Testis (tissue), 3 donors: ENCODE results near the gene ZFP57. TPM values are rescaled to one million over a fixed set of nuclear protein-coding genes. Genes with fewer than 3 reads are reported as not detected.

ENCODE experiments used
- DNase-seq: peaks from one replicate; pipeline ENCODE4 v3.0.0-alpha.2; 2019
- H3K27ac ChIP-seq, 2 donors: fragments of 200-600 bp; sonication (generic); one replicate each; pipeline ENCODE4 v1.5.1; 2019
- H3K27me3 ChIP-seq: fragments of 200-600 bp; sonication (generic); one replicate; pipeline ENCODE4 v1.5.1; 2019
- H3K36me3 ChIP-seq: fragments of 200-600 bp; sonication (generic); one replicate; pipeline ENCODE4 v1.5.1; 2017; ENCODE audit warnings: low read depth; ENCODE audit errors: missing control alignments
- H3K4me1 ChIP-seq: fragments of 200-600 bp; sonication (generic); one replicate; pipeline ENCODE4 v1.5.1; 2019
- H3K4me3 ChIP-seq, 2 donors: fragments of 200-600 bp; sonication (generic); one replicate each; pipeline ENCODE4 v1.5.1; 2017 to 2019
- H3K9me3 ChIP-seq: fragments of 200-600 bp; sonication (generic); one replicate; pipeline ENCODE4 v1.5.1; 2017
- WGBS, 2 donors: methylation state at CpG; one replicate each; pipeline ENCODE4 v1.1.5; 2018; 5-methylcytosine and 5-hydroxymethylcytosine counted together
- intact Hi-C: fragments of 100-400 bp; cut with DNase I; formaldehyde crosslinking; loops from one replicate; pipeline ENCODE4 v1.15.1; 2023; ENCODE audit warnings: low total_unique reads
- polyA plus RNA-seq: library from polyadenylated mRNA; stranded (reverse); fragments of 350-450 nt; fragmentation: Illumina TruSeq; extraction: RNeasy Lipid Tissue Mini Kit (QIAGEN cat#74804); gene quantifications from one replicate; pipeline ENCODE4 v1.2.3, GENCODE V29; 2014; ENCODE audit warnings: low read depth, low replicate concordance; ENCODE audit not compliant: insufficient read depth
- small RNA-seq, 2 donors: library from RNA; depleted of rRNA; stranded (forward); fragments of <200 nt; gene quantifications; one replicate each; pipeline ENCODE3, GENCODE V24; 2016
- total RNA-seq, 2 donors: library from RNA; depleted of rRNA; stranded (reverse); fragments of >200 nt; gene quantifications; one replicate each; pipeline ENCODE4 v1.2.3, GENCODE V29; 2016
- TF ChIP-seq, protein P1 (sequence below), 3 experiments: fragments of 450-650 bp in 2 of 3; fragments of 200-600 bp in 1 of 3; sonication (generic) in 1 of 3; IDR thresholded peaks; one replicate each; pipeline ENCODE4 v1.5.1; 2016 to 2019; ENCODE audit warnings: antibody characterized with exemption in 3 of 3, mild to moderate bottlenecking in 2 of 3, moderate library complexity in 1 of 3

Gene ZFP57
- total and polyA plus RNA-seq, 3 donors from 2014 or later: 0.91 to 1.6 (median 1.4) TPM

DNA sequence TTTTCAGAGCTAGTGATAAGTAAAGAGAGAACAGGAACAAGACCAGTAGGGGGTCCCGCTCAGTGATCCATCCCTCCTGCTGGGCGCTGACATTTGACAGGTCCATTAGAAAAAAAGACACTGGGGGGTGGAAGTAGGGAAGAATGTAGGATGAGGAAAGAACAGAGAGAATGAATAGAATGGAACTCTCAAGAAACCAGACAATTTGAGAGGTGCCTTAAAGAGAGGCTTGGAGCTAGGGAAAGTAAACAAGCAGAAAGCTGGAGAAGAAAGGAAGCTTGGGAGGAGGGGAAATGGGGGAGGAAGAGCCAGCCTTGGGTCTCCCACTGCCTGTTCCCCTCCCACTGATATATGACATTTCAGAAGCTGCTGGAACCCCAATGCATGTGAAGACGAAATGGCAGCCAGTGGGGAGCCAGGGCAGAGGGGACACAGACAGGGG lies 56.4 kb downstream of the ZFP57 start:
- 77 to 83% methylated on average over 3 of the region's 3 CpGs for WGBS, 2 donors

More for the DNA sequence above, 56.4 kb downstream of the ZFP57 start:
- TF ChIP-seq, protein P1, sequence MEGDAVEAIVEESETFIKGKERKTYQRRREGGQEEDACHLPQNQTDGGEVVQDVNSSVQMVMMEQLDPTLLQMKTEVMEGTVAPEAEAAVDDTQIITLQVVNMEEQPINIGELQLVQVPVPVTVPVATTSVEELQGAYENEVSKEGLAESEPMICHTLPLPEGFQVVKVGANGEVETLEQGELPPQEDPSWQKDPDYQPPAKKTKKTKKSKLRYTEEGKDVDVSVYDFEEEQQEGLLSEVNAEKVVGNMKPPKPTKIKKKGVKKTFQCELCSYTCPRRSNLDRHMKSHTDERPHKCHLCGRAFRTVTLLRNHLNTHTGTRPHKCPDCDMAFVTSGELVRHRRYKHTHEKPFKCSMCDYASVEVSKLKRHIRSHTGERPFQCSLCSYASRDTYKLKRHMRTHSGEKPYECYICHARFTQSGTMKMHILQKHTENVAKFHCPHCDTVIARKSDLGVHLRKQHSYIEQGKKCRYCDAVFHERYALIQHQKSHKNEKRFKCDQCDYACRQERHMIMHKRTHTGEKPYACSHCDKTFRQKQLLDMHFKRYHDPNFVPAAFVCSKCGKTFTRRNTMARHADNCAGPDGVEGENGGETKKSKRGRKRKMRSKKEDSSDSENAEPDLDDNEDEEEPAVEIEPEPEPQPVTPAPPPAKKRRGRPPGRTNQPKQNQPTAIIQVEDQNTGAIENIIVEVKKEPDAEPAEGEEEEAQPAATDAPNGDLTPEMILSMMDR (IDR thresholded peaks at IDR 0.05): no peak
- H3K27ac ChIP-seq: no peak overlapping the region
- H3K27me3 ChIP-seq: no peaks in the 10 kb centered on the region
- no peaks in the 10 kb centered on the region for H3K9me3 ChIP-seq
- H3K36me3 ChIP-seq: no peaks in the 10 kb centered on the region
- intact Hi-C loops: no loop called here
- H3K4me1 ChIP-seq: peaks cover 6% of the 10 kb centered on the region
- no peak overlapping the region for H3K4me3 ChIP-seq
- no peak for DNase-seq

Small RNAs within 50 kb of the gene (small RNA-seq; reads per million reads assigned to genes)
- gene SUMO2P1: 0 to 0.09 reads per million in 2 donors

Other genes starting within 250 kb of the ZFP57 start
- under 1 TPM in 1 of 2 donors, not detected in 1; 0.31 TPM for gene OR10C1, start 241.8 kb downstream of the ZFP57 start, total RNA-seq
- not detected for gene OR10C1, start 241.8 kb downstream of the ZFP57 start, polyA plus RNA-seq
- under 1 TPM; 0.19 to 0.71 TPM for gene OR11A1, start 224.1 kb downstream of the ZFP57 start, total RNA-seq
- 0.13 TPM for gene OR11A1, start 224.1 kb downstream of the ZFP57 start, polyA plus RNA-seq
- 10 to 100 TPM in 1 of 2 donors, 1 to 10 TPM in 1; 7.5 to 16.9 TPM for gene OR2H1, start 224.0 kb downstream of the ZFP57 start, total RNA-seq
- 18.8 TPM for gene OR2H1, start 224.0 kb downstream of the ZFP57 start, polyA plus RNA-seq
- gene MAS1L, start 193.2 kb downstream of the ZFP57 start, total RNA-seq: not detected
- not detected for gene MAS1L, start 193.2 kb downstream of the ZFP57 start, polyA plus RNA-seq
- gene UBD, start 121.4 kb downstream of the ZFP57 start, total RNA-seq: under 1 TPM in 1 of 2 donors, not detected in 1; 0.25 TPM
- 8.0 TPM for gene UBD, start 121.4 kb downstream of the ZFP57 start, polyA plus RNA-seq
- under 1 TPM; 0.25 to 0.63 TPM for gene OR2H2, start 96.0 kb downstream of the ZFP57 start, total RNA-seq
- 3.7 TPM for gene OR2H2, start 96.0 kb downstream of the ZFP57 start, polyA plus RNA-seq
- gene GABBR1, start 48.0 kb downstream of the ZFP57 start, total RNA-seq: 10 to 100 TPM; 26.2 to 29.9 TPM
- gene GABBR1, start 48.0 kb downstream of the ZFP57 start, polyA plus RNA-seq: 16.8 TPM
- gene MOG, start 24.1 kb downstream of the ZFP57 start, total RNA-seq: under 1 TPM in 1 of 2 donors, not detected in 1; 0.19 TPM
- gene MOG, start 24.1 kb downstream of the ZFP57 start, polyA plus RNA-seq: 0.36 TPM
- gene HLA-F, start 42.3 kb upstream of the ZFP57 start, total RNA-seq: 10 to 100 TPM; 25.3 to 28.1 TPM
- gene HLA-F, start 42.3 kb upstream of the ZFP57 start, polyA plus RNA-seq: 51.1 TPM
- gene HLA-G, start 146.7 kb upstream of the ZFP57 start, total RNA-seq: 1 to 10 TPM; 1.2 to 4.4 TPM
- 7.4 TPM for gene HLA-G, start 146.7 kb upstream of the ZFP57 start, polyA plus RNA-seq